ENCODE measurements around the gene SYNE2.
"Not testable (repeated sequence)": the region's sequence is repeated elsewhere in the genome, so short reads cannot be mapped to it uniquely, and the experiment has no call there.

Gene SYNE2

GRCh38 chr14:64012720-64013119 is 159.9 kb downstream of the SYNE2 start:
- no peak for DNase-seq

GRCh38 chr14:64025479-64025878 is 172.7 kb downstream of the SYNE2 start:
- DNase-seq = no peak

- DNase-seq = no peak
Measured at GRCh38 chr14:64026600-64026999, 173.8 kb downstream of the SYNE2 start.

- no peak for DNase-seq
Measured at GRCh38 chr14:64035143-64035542, 182.3 kb downstream of the SYNE2 start.

GRCh38 chr14:64037869-64038745 is 185.3 kb downstream of the SYNE2 start:
- not testable (repeated sequence) for DNase-seq

GRCh38 chr14:64038841-64039542 is 186.2 kb downstream of the SYNE2 start:
- no peak for DNase-seq

GRCh38 chr14:64040044-64040443 is 187.2 kb downstream of the SYNE2 start:
- no peak for DNase-seq

- not testable (repeated sequence) for DNase-seq
Measured at GRCh38 chr14:64043296-64043695, 190.5 kb downstream of the SYNE2 start.

- DNase-seq = no peak
Measured at GRCh38 chr14:64045091-64045490, 192.3 kb downstream of the SYNE2 start.

GRCh38 chr14:64049616-64050381 is 197.0 kb downstream of the SYNE2 start:
- DNase-seq = no peak

GRCh38 chr14:64053694-64054669 is 201.2 kb downstream of the SYNE2 start:
- DNase-seq = peak in 1 of 56 donors; percentile 2

GRCh38 chr14:64059454-64060198 is 206.8 kb downstream of the SYNE2 start:
- no peak for DNase-seq

- no peak for DNase-seq
Measured at GRCh38 chr14:64060199-64060545, 207.4 kb downstream of the SYNE2 start.

- DNase-seq = no peak
Measured at GRCh38 chr14:64060648-64061096, 207.9 kb downstream of the SYNE2 start.

- no peak for DNase-seq
Measured at GRCh38 chr14:64061115-64061514, 208.3 kb downstream of the SYNE2 start.

- DNase-seq = no peak
Measured at GRCh38 chr14:64061706-64062105, 208.9 kb downstream of the SYNE2 start.

- DNase-seq = no peak
Measured at GRCh38 chr14:64062381-64063115, 209.7 kb downstream of the SYNE2 start.

- no peak for DNase-seq
Measured at GRCh38 chr14:64064447-64064846, 211.6 kb downstream of the SYNE2 start.

Measured in nucleus accumbens (tissue), 56 donors.